Mesenchymal stem cell (in vitro differentiated cells and primary cell): Measurements from ENCODE around the gene GRID2.

ENCODE experiments used
- DNase-seq: peaks from one replicate; pipeline ENCODE4 v3.0.0-alpha.2; 2013
- H2AFZ ChIP-seq: one replicate; pipeline ENCODE4 v1.6.1; 2013; ENCODE audit warnings: low read depth, mild to moderate bottlenecking, control low read depth, inconsistent platforms, low read length, moderate library complexity
- H2AK5ac ChIP-seq: 2 replicates; pipeline ENCODE4 v1.6.1; 2013; ENCODE audit warnings: low read length, moderate library complexity, mild to moderate bottlenecking, inconsistent platforms; ENCODE audit not compliant: severe bottlenecking
- H2BK120ac ChIP-seq: one replicate; pipeline ENCODE4 v1.6.1; 2013; ENCODE audit warnings: low read depth, mild to moderate bottlenecking, inconsistent platforms, low read length, moderate library complexity
- H2BK12ac ChIP-seq, 2 experiments: one replicate each; pipeline ENCODE4 v1.6.1; 2013; ENCODE audit warnings: inconsistent platforms in 2 of 2, low read length in 2 of 2, mild to moderate bottlenecking in 2 of 2, moderate library complexity in 2 of 2, control low read depth in 1 of 2
- H2BK15ac ChIP-seq: one replicate; pipeline ENCODE4 v1.6.1; 2013; ENCODE audit warnings: mild to moderate bottlenecking, low read depth, inconsistent platforms; ENCODE audit not compliant: poor library complexity, severe bottlenecking
- H2BK5ac ChIP-seq: 2 replicates; pipeline ENCODE4 v1.6.1; 2013; ENCODE audit warnings: low read depth, mild to moderate bottlenecking, low read length, control low read depth, inconsistent platforms; ENCODE audit not compliant: poor library complexity, severe bottlenecking
- H3K14ac ChIP-seq, 2 experiments: one replicate each; pipeline ENCODE4 v1.6.1; 2013; ENCODE audit warnings: inconsistent platforms in 2 of 2, low read length in 2 of 2, control low read depth in 1 of 2, mild to moderate bottlenecking in 1 of 2, moderate library complexity in 1 of 2
- H3K18ac ChIP-seq, 2 experiments: one replicate each; pipeline ENCODE4 v1.6.1; 2013; ENCODE audit warnings: inconsistent platforms in 2 of 2, low read length in 2 of 2, control low read depth in 1 of 2, low read depth in 1 of 2, mild to moderate bottlenecking in 1 of 2
- H3K23ac ChIP-seq, 2 experiments: one replicate each; pipeline ENCODE4 v1.6.1; 2013; ENCODE audit warnings: inconsistent platforms in 2 of 2, low read length in 2 of 2, mild to moderate bottlenecking in 2 of 2, moderate library complexity in 2 of 2, control low read depth in 1 of 2
- H3K27ac ChIP-seq: 2 replicates; pipeline ENCODE4 v1.5.1; 2013; ENCODE audit warnings: mild to moderate bottlenecking, moderate library complexity, low read length, control low read depth, inconsistent platforms; ENCODE audit not compliant: poor library complexity, severe bottlenecking
- H3K27me3 ChIP-seq, 2 experiments: 2 replicates each; pipeline versions ENCODE4 v1.6.1 to v1.7.0; 2013; ENCODE audit warnings: low read length in 2 of 2, mild to moderate bottlenecking in 2 of 2, moderate library complexity in 2 of 2, control low read depth in 1 of 2, inconsistent platforms in 1 of 2; ENCODE audit not compliant: control insufficient read depth in 1 of 2, insufficient read depth in 1 of 2
- H3K36me3 ChIP-seq, 2 experiments: 2 replicates each; pipeline versions ENCODE4 v1.6.1 to v1.7.0; 2013; ENCODE audit warnings: low read length in 2 of 2, control low read depth in 1 of 2, inconsistent platforms in 1 of 2, low read depth in 1 of 2, mild to moderate bottlenecking in 1 of 2; ENCODE audit not compliant: insufficient read depth in 2 of 2, control insufficient read depth in 1 of 2
- H3K4ac ChIP-seq, 2 experiments: one replicate each; pipeline ENCODE4 v1.6.1; 2013; ENCODE audit warnings: inconsistent platforms in 2 of 2, low read length in 2 of 2, mild to moderate bottlenecking in 2 of 2, moderate library complexity in 2 of 2, control low read depth in 1 of 2, low read depth in 1 of 2
- H3K4me1 ChIP-seq: 2 replicates; pipeline ENCODE4 v1.6.1; 2013; ENCODE audit warnings: low read depth, low read length, control low read depth; ENCODE audit not compliant: control insufficient read depth, insufficient read depth
- H3K4me2 ChIP-seq: 2 replicates; pipeline ENCODE4 v1.6.1; 2013; ENCODE audit warnings: low read length, mild to moderate bottlenecking, inconsistent platforms; ENCODE audit not compliant: poor library complexity, severe bottlenecking
- H3K4me3 ChIP-seq, 2 experiments: 2 replicates each; pipeline versions ENCODE4 v1.5.1 to v1.7.0; 2013; ENCODE audit warnings: low read length in 2 of 2, mild to moderate bottlenecking in 2 of 2, control low read depth in 1 of 2, low read depth in 1 of 2; ENCODE audit not compliant: insufficient read depth in 1 of 2
- H3K79me1 ChIP-seq: replicated peaks from 2 replicates; pipeline ENCODE4 v1.6.1; 2013; ENCODE audit warnings: mild to moderate bottlenecking, control low read depth, low read length, inconsistent platforms; ENCODE audit not compliant: poor library complexity, severe bottlenecking
- H3K9ac ChIP-seq: 2 replicates; pipeline ENCODE4 v1.7.0; 2013; ENCODE audit warnings: mild to moderate bottlenecking, low read length, moderate library complexity
- H3K9me3 ChIP-seq: 2 replicates; pipeline ENCODE4 v1.7.0; 2013; ENCODE audit warnings: mild to moderate bottlenecking, low read length; ENCODE audit not compliant: control insufficient read depth
- H4K8ac ChIP-seq: one replicate; pipeline ENCODE4 v1.6.1; 2013; ENCODE audit warnings: inconsistent platforms, mild to moderate bottlenecking, low read length, moderate library complexity
- H4K91ac ChIP-seq: one replicate; pipeline ENCODE4 v1.6.1; 2013; ENCODE audit warnings: mild to moderate bottlenecking, low read length, inconsistent platforms
- WGBS: methylation state at CpG from one replicate; pipeline ENCODE4 v1.1.7; 2013; ENCODE audit warnings: mixed read lengths; 5-methylcytosine and 5-hydroxymethylcytosine counted together

Gene GRID2

GRCh38 chr4:92970996-92971395, 667.2 kb downstream of the GRID2 start:
- 33% methylated on average over 1 of the region's 1 CpG for WGBS
- no peak overlapping the region for H3K4me3 ChIP-seq
- no peak overlapping the region for H3K18ac ChIP-seq
- no peak overlapping the region for H2AK5ac ChIP-seq
- H3K4ac ChIP-seq: no peak overlapping the region
- no peak overlapping the region for H4K91ac ChIP-seq
- H3K4me2 ChIP-seq: no peak overlapping the region
- H4K8ac ChIP-seq: no peak overlapping the region
- H3K14ac ChIP-seq: no peak overlapping the region
- H3K36me3 ChIP-seq: no peaks in the 10 kb centered on the region
- no peaks in the 10 kb centered on the region for H3K4me1 ChIP-seq
- H3K9me3 ChIP-seq: no peaks in the 10 kb centered on the region
- H2BK12ac ChIP-seq: no peak overlapping the region
- H2BK120ac ChIP-seq: no peak overlapping the region
- no peak overlapping the region for H3K23ac ChIP-seq
- no peak overlapping the region for H3K9ac ChIP-seq
- H2BK5ac ChIP-seq: no peak overlapping the region
- no peaks in the 10 kb centered on the region for H3K27me3 ChIP-seq
- no peak overlapping the region for H2AFZ ChIP-seq
- H3K27ac ChIP-seq: no peak overlapping the region
- DNase-seq: peak; percentile 2
- no peaks in the 10 kb centered on the region for H3K79me1 ChIP-seq
- no peak overlapping the region for H2BK15ac ChIP-seq

- Histone ChIP-seq H3K4me3 (no peak overlapping the region), H3K18ac (no peak overlapping the region), H2BK15ac (no peak overlapping the region), H4K8ac (no peak overlapping the region), H3K4me1 (no peaks in the 10 kb centered on the region), H3K27ac (no peak overlapping the region), H2BK12ac (no peak overlapping the region), H3K14ac (no peak overlapping the region), H3K4me2 (no peak overlapping the region), H2AFZ (no peak overlapping the region), H3K36me3 (no peaks in the 10 kb centered on the region), H3K23ac (no peak overlapping the region), H3K4ac (no peak overlapping the region), H3K9me3 (no peaks in the 10 kb centered on the region), H2BK120ac (no peak overlapping the region), H3K27me3 (no peaks in the 10 kb centered on the region), H2AK5ac (no peak overlapping the region), H4K91ac (no peak overlapping the region), H2BK5ac (no peak overlapping the region), H3K9ac (no peak overlapping the region), H3K79me1 (no peaks in the 10 kb centered on the region)
- DNase-seq: peak; percentile 44
- WGBS: 64% methylated on average over 1 of the region's 2 CpGs
Measured at GRCh38 chr4:92988301-92988700, 684.5 kb downstream of the GRID2 start.

- no peak for DNase-seq
- no peak overlapping the region for H2BK120ac ChIP-seq
- H3K79me1 ChIP-seq: no peaks in the 10 kb centered on the region
- no peak overlapping the region for H2BK15ac ChIP-seq
- H3K14ac ChIP-seq: no peak overlapping the region
- H3K9me3 ChIP-seq: no peaks in the 10 kb centered on the region
- no peaks in the 10 kb centered on the region for H3K36me3 ChIP-seq
- no peak overlapping the region for H2AK5ac ChIP-seq
- H3K4ac ChIP-seq: no peak overlapping the region
- no peak overlapping the region for H2AFZ ChIP-seq
- H3K9ac ChIP-seq: no peak overlapping the region
- H4K8ac ChIP-seq: no peak overlapping the region
- H4K91ac ChIP-seq: no peak overlapping the region
- no peak overlapping the region for H3K23ac ChIP-seq
- H3K4me2 ChIP-seq: no peak overlapping the region
- no peak overlapping the region for H2BK12ac ChIP-seq
- no peak overlapping the region for H3K27ac ChIP-seq
- no peaks in the 10 kb centered on the region for H3K4me1 ChIP-seq
- 68% methylated on average over 4 of the region's 4 CpGs for WGBS
- H3K4me3 ChIP-seq: no peak overlapping the region
- no peak overlapping the region for H3K18ac ChIP-seq
- no peaks in the 10 kb centered on the region for H3K27me3 ChIP-seq
- no peak overlapping the region for H2BK5ac ChIP-seq
Measured at GRCh38 chr4:92992758-92993157, 689.0 kb downstream of the GRID2 start.

GRCh38 chr4:92994727-92995126, 691.0 kb downstream of the GRID2 start:
- H3K23ac ChIP-seq: no peak overlapping the region
- no peak overlapping the region for H2BK5ac ChIP-seq
- no peaks in the 10 kb centered on the region for H3K4me1 ChIP-seq
- H3K4me2 ChIP-seq: no peak overlapping the region
- H3K4me3 ChIP-seq: no peak overlapping the region
- H3K36me3 ChIP-seq: no peaks in the 10 kb centered on the region
- no peak overlapping the region for H2BK12ac ChIP-seq
- H3K18ac ChIP-seq: no peak overlapping the region
- H2BK120ac ChIP-seq: no peak overlapping the region
- WGBS: 80% methylated on average over 1 of the region's 2 CpGs
- no peak overlapping the region for H4K8ac ChIP-seq
- H3K27ac ChIP-seq: no peak overlapping the region
- H4K91ac ChIP-seq: no peak overlapping the region
- H3K9me3 ChIP-seq: no peaks in the 10 kb centered on the region
- H3K14ac ChIP-seq: no peak overlapping the region
- H3K4ac ChIP-seq: no peak overlapping the region
- no peak overlapping the region for H3K9ac ChIP-seq
- H3K27me3 ChIP-seq: no peaks in the 10 kb centered on the region
- H2AFZ ChIP-seq: no peak overlapping the region
- no peaks in the 10 kb centered on the region for H3K79me1 ChIP-seq
- DNase-seq: no peak
- no peak overlapping the region for H2BK15ac ChIP-seq
- H2AK5ac ChIP-seq: no peak overlapping the region
